ENCODE measurements around the gene ZNF428.
A peak's percentile ranks its signal among the peaks of the same experiment; 100 is the strongest.
"Not testable (repeated sequence)": the region's sequence is repeated elsewhere in the genome, so short reads cannot be mapped to it uniquely, and the experiment has no call there.

Gene ZNF428

GRCh38 chr19:43606569-43607229 lies 12.7 kb downstream of the ZNF428 start:
- H3K27me3 ChIP-seq (ENCODE audit: control insufficient read depth, insufficient read depth, low read length, poor library complexity, severe bottlenecking) = no peaks in the 10 kb centered on the region
- WGBS, 2 experiments = 93 to 97% methylated on average over 7 of the region's 7 CpGs

GRCh38 chr19:43605875-43606568 lies 13.4 kb downstream of the ZNF428 start:
- H3K27me3 ChIP-seq (ENCODE audit: control insufficient read depth, insufficient read depth, low read length, poor library complexity, severe bottlenecking) = no peaks in the 10 kb centered on the region
- H3K4me1 ChIP-seq (ENCODE audit: control insufficient read depth, insufficient read depth, low read length) = no peaks in the 10 kb centered on the region
- no peak overlapping the region for H3K27ac ChIP-seq (ENCODE audit: insufficient read depth, low read depth, low read length, poor library complexity, severe bottlenecking)
- 88 to 89% methylated on average over 7 of the region's 7 CpGs for WGBS, 2 experiments
- no peaks in the 10 kb centered on the region for H3K36me3 ChIP-seq (ENCODE audit: control insufficient read depth, insufficient read depth, low read length)
- no peaks in the 10 kb centered on the region for H3K9me3 ChIP-seq (ENCODE audit: control insufficient read depth, low read length)
- no peak overlapping the region for H3K4me3 ChIP-seq (ENCODE audit: insufficient read depth, low read depth, low read length)

More at GRCh38 chr19:43606569-43607229, 12.7 kb downstream of the ZNF428 start:
- Histone ChIP-seq H3K4me1 (ENCODE audit: control insufficient read depth, insufficient read depth, low read length) (no peaks in the 10 kb centered on the region), H3K9me3 (ENCODE audit: control insufficient read depth, low read length) (no peaks in the 10 kb centered on the region), H3K36me3 (ENCODE audit: control insufficient read depth, insufficient read depth, low read length) (peaks cover 1% of the 10 kb centered on the region), H3K4me3 (ENCODE audit: insufficient read depth, low read depth, low read length) (no peak overlapping the region), H3K27ac (ENCODE audit: insufficient read depth, low read depth, low read length, poor library complexity, severe bottlenecking) (no peak overlapping the region)

- not testable (repeated sequence) for H3K27ac ChIP-seq (ENCODE audit: insufficient read depth, low read depth, low read length, poor library complexity, severe bottlenecking)
Observed at GRCh38 chr19:43600326-43600725, 19.1 kb downstream of the ZNF428 start.

GRCh38 chr19:43599635-43600295 lies 19.7 kb downstream of the ZNF428 start:
- H3K36me3 ChIP-seq (ENCODE audit: control insufficient read depth, insufficient read depth, low read length) = no peaks in the 10 kb centered on the region
- H3K4me1 ChIP-seq (ENCODE audit: control insufficient read depth, insufficient read depth, low read length) = peaks cover 7% of the 10 kb centered on the region
- H3K27me3 ChIP-seq (ENCODE audit: control insufficient read depth, insufficient read depth, low read length, poor library complexity, severe bottlenecking) = no peaks in the 10 kb centered on the region
- H3K4me3 ChIP-seq (ENCODE audit: insufficient read depth, low read depth, low read length) = no peak overlapping the region
- H3K9me3 ChIP-seq (ENCODE audit: control insufficient read depth, low read length) = no peaks in the 10 kb centered on the region
- H3K27ac ChIP-seq (ENCODE audit: insufficient read depth, low read depth, low read length, poor library complexity, severe bottlenecking) = no peak overlapping the region
- WGBS, 2 experiments = 90 to 95% methylated on average over 2 to 4 of the region's 4 CpGs

More at GRCh38 chr19:43600326-43600725, 19.1 kb downstream of the ZNF428 start:
- WGBS, 2 experiments = 86 to 93% methylated on average over 5 of the region's 5 CpGs
- not testable (repeated sequence) for H3K4me3 ChIP-seq (ENCODE audit: insufficient read depth, low read depth, low read length); H3K9me3 ChIP-seq (ENCODE audit: control insufficient read depth, low read length); H3K4me1 ChIP-seq (ENCODE audit: control insufficient read depth, insufficient read depth, low read length); H3K36me3 ChIP-seq (ENCODE audit: control insufficient read depth, insufficient read depth, low read length); H3K27me3 ChIP-seq (ENCODE audit: control insufficient read depth, insufficient read depth, low read length, poor library complexity, severe bottlenecking)

GRCh38 chr19:43598445-43599240 lies 20.8 kb downstream of the ZNF428 start:
- 95 to 96% methylated on average over 19 of the region's 19 CpGs for WGBS, 2 experiments
- peaks cover 7% of the 10 kb centered on the region for H3K4me1 ChIP-seq (ENCODE audit: control insufficient read depth, insufficient read depth, low read length)
- no peaks in the 10 kb centered on the region for H3K27me3 ChIP-seq (ENCODE audit: control insufficient read depth, insufficient read depth, low read length, poor library complexity, severe bottlenecking)
- H3K4me3 ChIP-seq (ENCODE audit: insufficient read depth, low read depth, low read length) = no peak overlapping the region
- H3K9me3 ChIP-seq (ENCODE audit: control insufficient read depth, low read length) = no peaks in the 10 kb centered on the region
- H3K36me3 ChIP-seq (ENCODE audit: control insufficient read depth, insufficient read depth, low read length) = peaks cover 7% of the 10 kb centered on the region
- H3K27ac ChIP-seq (ENCODE audit: insufficient read depth, low read depth, low read length, poor library complexity, severe bottlenecking) = no peak overlapping the region

- Histone ChIP-seq H3K27me3 (ENCODE audit: control insufficient read depth, insufficient read depth, low read length, poor library complexity, severe bottlenecking) (no peaks in the 10 kb centered on the region), H3K4me3 (ENCODE audit: insufficient read depth, low read depth, low read length) (no peak overlapping the region), H3K27ac (ENCODE audit: insufficient read depth, low read depth, low read length, poor library complexity, severe bottlenecking) (no peak overlapping the region), H3K9me3 (ENCODE audit: control insufficient read depth, low read length) (no peaks in the 10 kb centered on the region), H3K36me3 (ENCODE audit: control insufficient read depth, insufficient read depth, low read length) (peaks cover 15% of the 10 kb centered on the region), H3K4me1 (ENCODE audit: control insufficient read depth, insufficient read depth, low read length) (peaks cover 7% of the 10 kb centered on the region)
- 89 to 93% methylated on average over 5 of the region's 5 CpGs for WGBS, 2 experiments
Observed at GRCh38 chr19:43597876-43598275, 21.6 kb downstream of the ZNF428 start.

- H3K27ac ChIP-seq (ENCODE audit: insufficient read depth, low read depth, low read length, poor library complexity, severe bottlenecking) = peak overlapping the region; percentile 100
- H3K4me3 ChIP-seq (ENCODE audit: insufficient read depth, low read depth, low read length) = peak overlapping the region; percentile 72
- H3K9me3 ChIP-seq (ENCODE audit: control insufficient read depth, low read length) = no peaks in the 10 kb centered on the region
- no peaks in the 10 kb centered on the region for H3K27me3 ChIP-seq (ENCODE audit: control insufficient read depth, insufficient read depth, low read length, poor library complexity, severe bottlenecking)
- H3K4me1 ChIP-seq (ENCODE audit: control insufficient read depth, insufficient read depth, low read length) = peaks cover 7% of the 10 kb centered on the region
- WGBS, 2 experiments = 39 to 40% methylated on average over 7 of the region's 7 CpGs
- H3K36me3 ChIP-seq (ENCODE audit: control insufficient read depth, insufficient read depth, low read length) = peaks cover 24% of the 10 kb centered on the region
Observed at GRCh38 chr19:43596842-43597461, 22.5 kb downstream of the ZNF428 start.

- Histone ChIP-seq H3K4me3 (ENCODE audit: insufficient read depth, low read depth, low read length) (peak within 1 kb of the TSS; percentile 78), H3K36me3 (ENCODE audit: control insufficient read depth, insufficient read depth, low read length) (peaks cover 25% of the 10 kb centered on the region), H3K4me1 (ENCODE audit: control insufficient read depth, insufficient read depth, low read length) (peaks cover 7% of the 10 kb centered on the region), H3K27me3 (ENCODE audit: control insufficient read depth, insufficient read depth, low read length, poor library complexity, severe bottlenecking) (no peaks in the 10 kb centered on the region), H3K27ac (ENCODE audit: insufficient read depth, low read depth, low read length, poor library complexity, severe bottlenecking) (peak within 1 kb of the TSS; percentile 100), H3K9me3 (ENCODE audit: control insufficient read depth, low read length) (no peaks in the 10 kb centered on the region)
- WGBS, 2 experiments = 0% methylated on average over 60 of the region's 60 CpGs
Observed at GRCh38 chr19:43595999-43596841, 23.2 kb downstream of the ZNF428 start, which contains the start of the genes IRGQ and ZNF576. IRGQ (minus strand) TSS chr19:43596134; CDS start chr19:43595338, 796 bp downstream. ZNF576 (plus strand) TSS chr19:43596595; CDS start chr19:43597109, 514 bp downstream.

- Histone ChIP-seq H3K4me1 (ENCODE audit: control insufficient read depth, insufficient read depth, low read length) (peaks cover 7% of the 10 kb centered on the region), H3K36me3 (ENCODE audit: control insufficient read depth, insufficient read depth, low read length) (peaks cover 25% of the 10 kb centered on the region), H3K27ac (ENCODE audit: insufficient read depth, low read depth, low read length, poor library complexity, severe bottlenecking) (peak overlapping the region; percentile 80), H3K27me3 (ENCODE audit: control insufficient read depth, insufficient read depth, low read length, poor library complexity, severe bottlenecking) (no peaks in the 10 kb centered on the region), H3K9me3 (ENCODE audit: control insufficient read depth, low read length) (no peaks in the 10 kb centered on the region), H3K4me3 (ENCODE audit: insufficient read depth, low read depth, low read length) (peak overlapping the region; percentile 78)
- 4 to 5% methylated on average over 18 of the region's 18 CpGs for WGBS, 2 experiments
Observed at GRCh38 chr19:43595605-43595998, 23.8 kb downstream of the ZNF428 start.
